NCI-H1417 (cell line): ENCODE measurements around the gene CHURC1.
A peak's percentile ranks its signal among the peaks of the same experiment; 100 is the strongest.

Source experiments
- DNase-seq, 3 experiments: peaks; one replicate each; lab custom pipeline; 2025; lab: John Stamatoyannopoulos, UW

The CHURC1 gene

DNA sequence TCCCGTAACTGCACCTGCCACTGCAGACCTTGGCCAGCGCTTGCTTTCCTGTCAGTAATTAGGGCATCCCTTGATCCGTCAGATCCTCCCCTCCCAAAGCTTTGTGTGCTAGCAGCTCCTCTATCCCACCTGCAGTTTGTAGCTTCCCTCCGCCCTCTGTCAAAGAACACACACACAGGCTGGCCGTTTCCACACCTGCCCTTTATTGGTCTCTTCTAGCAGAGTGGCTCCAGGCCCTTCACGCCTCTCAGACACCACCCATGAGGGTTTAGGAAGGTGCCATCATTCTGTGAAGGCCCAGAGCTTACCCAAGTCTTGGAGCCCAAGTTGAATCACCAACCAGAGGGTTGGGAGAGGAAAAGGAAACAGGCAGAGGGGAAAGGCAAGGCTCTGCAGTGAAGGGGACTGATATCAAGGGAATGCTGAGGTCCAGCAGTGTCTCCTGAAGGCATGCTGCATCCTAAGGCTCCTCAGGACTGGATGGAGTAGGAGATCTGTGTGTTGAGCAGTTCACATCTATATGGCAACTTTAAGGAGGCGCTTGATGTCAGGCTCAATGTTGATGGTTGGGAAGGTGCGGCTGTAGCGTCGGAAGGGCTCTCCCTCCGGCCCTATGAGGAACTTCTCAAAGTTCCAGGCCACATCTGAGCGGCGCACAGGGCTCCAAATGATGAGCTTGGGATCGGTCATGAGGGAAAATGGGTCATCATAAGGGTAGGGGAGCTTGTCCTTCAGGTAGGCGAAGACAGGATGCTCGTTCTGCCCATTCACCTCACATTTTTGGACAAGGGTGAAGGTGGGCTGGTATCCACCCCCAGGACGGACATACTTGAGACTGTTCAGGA, 24.9 kb downstream of the CHURC1 start:
- peak; percentile 49 to 84 (median 53) for DNase-seq

DNA sequence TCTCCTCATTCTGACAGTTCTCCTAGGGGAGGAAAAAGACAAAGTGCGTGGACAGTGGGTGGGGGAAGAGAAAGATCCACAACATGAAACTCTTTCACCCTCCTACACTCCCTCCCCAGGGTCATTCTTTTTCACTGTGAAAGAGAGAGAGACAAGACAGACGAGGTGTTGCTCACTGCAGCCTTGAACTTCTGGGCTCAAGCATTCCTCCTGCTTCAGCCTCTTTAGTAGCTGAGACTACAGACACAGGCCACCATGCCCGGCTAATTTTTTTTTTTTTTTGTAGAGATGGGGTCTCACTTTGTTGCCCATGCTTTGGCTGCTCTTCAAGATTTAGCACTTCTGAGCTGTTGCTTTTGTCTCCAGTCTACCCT, 25.5 kb downstream of the CHURC1 start:
- DNase-seq = no peak

DNA sequence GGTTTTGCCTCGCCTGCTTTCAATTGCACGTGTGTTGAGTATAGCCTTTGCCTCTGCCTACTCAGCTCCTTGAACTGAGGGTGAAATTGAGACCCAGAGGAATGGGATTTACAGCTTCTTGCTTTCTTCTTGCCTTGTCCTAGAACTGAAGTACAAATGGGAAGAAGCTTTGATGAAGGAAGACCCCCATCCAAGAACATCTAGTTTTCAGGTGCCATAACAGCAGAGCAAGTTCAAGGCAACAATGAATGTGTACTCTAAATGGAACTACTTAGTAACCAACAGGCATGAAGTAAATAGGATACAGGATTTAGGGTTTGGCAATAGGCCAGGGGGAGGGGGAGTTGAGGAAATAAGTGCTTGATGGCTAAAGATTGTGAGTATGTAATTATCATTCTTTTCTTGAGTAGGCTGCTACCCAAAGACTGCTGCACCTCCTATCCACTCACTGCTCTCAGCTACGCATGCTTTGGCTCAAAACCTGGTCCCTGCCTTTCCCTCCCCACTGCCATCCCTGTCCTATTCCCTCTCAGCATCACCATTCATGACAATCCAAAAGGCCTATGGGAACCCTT, 26.2 kb downstream of the CHURC1 start:
- no peak for DNase-seq

DNA sequence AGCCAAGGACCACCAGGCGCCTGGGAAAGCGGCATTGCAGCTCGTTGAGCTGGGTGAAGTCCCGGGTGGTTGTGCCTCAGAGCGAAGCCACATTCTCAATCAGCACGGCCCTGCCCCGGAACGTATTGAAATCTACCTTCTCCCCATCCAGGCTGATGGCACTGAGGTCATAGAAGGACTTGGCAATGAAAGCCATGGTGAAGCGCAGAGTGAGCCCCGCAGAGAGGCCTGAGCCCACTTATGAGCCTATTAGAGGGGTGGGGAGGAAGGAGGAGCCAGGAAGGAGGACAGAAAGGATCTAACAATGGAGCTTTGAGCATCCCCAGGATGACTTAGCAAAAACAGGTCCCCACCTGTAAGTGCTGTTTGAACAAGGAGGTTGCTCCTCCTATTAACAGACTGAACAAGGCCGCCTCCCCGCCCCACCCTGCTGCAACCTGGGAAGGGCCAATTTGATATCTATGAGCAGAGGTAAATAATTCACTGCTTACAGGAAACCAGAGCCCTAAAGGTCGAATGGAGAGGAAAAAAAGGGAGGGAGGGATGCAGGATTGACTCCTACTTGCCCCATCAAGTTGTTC, 28.4 kb downstream of the CHURC1 start, which contains the start of gene GPX2:
GPX2 (minus strand) TSS at position 215 of the 581 bp plus-strand sequence; CDS start at position 196, 19 bp downstream.
- peak; percentile 75 to 91 (median 90) for DNase-seq

DNA sequence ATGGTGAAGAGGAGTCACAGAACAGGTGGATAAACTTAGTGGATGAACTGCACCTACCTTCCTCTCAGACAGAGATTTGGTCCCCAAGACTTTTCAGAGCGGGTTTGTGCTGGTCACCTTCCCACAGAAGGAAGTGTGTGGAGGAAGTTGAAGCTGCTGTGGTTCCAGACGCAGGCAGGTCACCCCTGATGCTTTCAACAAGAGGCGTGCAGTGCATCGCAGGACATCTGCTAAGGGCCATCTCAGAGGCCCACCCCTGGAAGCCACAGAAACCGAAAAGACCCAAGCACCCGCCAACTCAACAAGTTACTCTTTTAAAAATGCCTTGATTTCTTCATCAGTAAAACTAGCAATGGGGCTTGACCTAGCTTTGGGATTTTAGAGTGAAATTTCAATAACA, 29.3 kb downstream of the CHURC1 start:
- DNase-seq = no peak

DNA sequence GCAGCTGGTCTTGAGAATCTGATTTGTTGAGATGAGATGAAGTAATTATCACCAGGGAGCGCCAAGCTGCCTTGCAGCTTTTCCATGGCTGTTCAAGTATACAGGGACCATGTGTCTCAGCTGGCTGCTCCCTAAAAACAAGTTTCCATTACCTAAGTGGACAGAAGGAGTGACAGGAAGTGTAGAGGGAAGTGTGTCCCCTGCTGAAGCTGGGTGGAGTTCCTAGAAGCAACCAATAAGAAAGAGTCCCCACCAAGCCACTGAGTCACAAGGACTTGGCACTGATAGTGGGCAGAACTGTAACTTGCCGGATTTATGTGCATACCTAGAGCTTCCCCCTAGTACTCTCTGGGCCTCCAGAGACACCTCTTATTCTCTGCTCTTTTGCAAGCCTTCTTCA, 29.8 kb downstream of the CHURC1 start:
- no peak for DNase-seq

DNA sequence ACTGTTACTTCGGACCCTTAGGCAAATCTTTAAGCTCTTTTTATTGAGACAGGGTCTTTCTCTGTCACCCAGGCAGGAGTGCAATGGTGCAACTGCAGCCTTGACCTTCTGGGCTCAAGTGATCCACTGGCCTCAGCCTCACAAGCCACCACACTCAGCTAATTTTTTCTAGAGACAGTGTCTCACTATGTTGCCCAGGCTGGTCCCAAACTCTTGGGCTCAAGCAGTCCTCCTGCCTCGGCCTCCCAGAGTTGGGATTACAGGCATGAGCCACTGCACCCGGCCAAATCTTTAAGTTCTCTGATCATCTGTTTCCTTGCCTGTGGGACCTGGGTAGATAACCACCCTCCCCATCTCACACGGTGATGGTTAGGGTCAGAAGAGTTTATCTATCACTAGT, 30.6 kb downstream of the CHURC1 start:
- DNase-seq = no peak

DNA sequence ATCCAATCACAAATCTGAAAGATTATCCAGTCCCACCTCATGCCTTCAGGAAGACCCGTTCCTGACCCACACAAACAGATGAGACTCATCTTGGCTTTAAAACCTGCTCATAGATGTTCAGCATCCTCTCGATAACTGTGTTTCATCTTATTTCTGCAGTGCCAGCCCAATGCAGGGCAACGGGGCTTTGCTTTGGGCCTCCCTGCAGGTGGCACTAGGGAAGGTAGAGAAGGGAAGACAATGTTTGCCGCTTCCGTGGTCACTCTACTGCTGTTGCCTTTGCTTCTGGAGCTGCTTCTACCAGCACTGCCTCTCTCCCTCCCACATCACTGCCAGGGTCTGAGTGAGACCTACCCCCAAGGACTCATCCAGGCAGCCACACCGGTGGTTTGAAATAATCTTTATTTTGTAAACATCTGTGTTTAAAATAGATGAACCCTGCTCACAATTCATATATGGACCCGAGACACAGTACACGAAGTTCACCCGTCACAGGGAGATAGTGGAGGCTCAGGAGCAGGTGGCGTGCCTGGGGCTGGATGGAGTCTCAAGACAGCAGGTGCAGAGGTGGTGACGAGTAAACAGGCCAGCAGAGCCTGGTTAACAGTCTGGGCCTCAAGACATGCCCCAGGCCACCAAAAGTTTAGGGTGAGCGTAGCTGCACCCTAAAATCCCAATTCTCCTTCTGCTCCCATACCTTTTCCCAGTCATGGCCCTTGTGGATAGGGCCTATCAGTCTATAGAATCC, 31.4 kb downstream of the CHURC1 start:
- no peak for DNase-seq

DNA sequence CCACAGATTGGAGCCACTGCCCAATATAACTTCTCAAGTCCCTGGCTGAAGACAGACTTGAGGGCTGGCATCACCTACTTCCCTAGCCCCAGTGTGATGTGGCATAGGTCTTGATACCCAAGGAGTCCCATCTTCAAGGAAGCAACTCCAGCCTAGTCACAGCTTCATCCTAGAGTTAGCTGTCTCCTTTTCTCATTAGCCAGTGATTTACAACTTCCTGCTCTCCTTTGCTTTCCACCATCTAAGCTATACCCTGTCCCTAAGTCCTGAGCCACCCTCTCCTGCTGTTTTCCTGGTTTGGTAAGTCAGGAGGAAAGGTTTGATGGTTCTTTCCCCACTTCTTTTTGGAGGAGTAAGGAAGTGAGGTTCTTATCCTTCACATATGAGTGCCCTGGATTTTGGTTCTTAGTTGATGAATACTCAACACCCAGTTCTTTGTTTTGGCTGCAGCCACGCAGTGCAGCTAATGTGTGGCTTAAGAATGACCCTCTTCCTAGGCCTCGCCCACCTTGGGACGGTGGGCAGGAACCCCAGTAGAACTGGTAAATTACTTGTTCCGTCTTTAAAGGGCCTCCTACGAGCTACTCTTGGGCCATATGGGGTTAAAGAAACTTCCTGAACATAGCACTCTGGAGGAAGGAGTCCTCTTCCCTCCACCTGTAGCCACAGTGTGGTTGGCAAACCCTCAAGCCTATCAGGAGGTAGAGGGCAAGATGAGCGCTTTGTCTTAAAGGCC, 32.2 kb downstream of the CHURC1 start:
- no peak for DNase-seq

DNA sequence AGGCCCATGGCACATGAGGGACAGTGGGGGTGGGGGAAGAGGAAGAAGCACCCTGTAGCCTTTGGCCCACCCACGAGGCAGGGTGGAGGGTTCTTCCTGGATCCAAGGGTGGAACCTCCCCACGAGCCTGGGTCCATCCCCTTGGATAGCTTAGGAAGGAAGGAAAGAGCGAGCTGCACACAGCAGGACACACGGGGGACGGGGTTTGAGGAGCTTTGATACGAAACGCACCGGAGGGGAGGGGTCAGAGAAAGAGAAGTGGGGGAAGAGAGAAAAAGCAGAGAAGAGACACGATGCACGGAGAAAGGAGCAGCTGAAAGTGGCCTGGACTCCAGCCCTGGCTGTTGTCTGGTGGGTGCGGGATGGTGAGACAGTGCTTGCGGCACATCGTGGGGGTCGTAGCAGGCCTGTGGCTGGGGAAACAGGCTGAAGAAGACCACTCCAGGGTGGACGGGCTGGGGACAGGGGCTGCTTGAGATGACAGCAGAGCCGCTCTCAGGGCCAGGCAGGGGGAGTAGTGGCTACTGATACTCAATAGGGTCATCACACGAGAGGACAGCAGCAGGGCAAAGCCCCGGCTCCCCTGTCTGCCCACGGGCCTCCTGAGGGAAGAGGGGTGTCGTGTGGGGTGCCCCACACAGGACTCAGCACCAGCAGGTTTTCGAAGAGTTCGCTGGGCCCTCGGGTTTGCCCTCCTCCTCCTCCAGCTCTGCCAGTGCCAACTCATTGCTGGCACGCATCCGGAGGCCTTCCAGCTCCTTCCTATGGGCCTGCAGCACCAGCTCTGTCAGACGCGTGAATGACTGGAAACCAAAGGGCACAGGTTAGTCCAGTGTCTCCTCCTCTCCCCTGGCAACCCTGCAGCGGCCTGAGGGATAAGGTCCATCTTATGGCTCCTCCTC, 33.7 kb downstream of the CHURC1 start:
- no peak for DNase-seq

DNA sequence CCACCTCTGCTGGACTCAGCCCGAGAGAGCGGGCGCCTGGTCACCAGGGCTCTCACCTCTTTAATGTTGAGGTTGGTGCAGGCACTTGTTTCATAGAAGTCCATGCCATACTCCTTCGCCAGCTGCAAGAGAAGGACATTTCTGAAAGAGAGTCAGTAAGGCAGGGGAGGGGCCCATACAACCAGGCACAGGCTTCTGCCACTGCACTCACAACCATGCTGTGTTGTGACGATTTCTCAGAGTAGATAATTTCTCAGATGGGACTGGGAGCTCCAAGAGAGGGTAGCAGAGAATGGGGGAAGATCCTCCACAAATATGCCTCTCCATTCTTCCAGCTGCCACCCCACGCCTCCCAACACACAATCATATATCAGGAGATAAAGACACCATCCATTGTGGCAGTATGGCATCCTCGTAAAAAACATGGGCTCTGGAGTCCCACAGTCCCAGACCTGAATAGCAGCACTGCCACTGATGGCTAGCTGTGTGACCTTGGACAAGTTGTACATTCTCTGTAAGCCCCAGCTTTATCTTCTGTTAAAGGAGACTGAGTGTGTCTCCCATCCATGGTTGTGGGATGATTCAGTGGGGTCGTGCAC, 34.5 kb downstream of the CHURC1 start:
- DNase-seq = no peak

DNA sequence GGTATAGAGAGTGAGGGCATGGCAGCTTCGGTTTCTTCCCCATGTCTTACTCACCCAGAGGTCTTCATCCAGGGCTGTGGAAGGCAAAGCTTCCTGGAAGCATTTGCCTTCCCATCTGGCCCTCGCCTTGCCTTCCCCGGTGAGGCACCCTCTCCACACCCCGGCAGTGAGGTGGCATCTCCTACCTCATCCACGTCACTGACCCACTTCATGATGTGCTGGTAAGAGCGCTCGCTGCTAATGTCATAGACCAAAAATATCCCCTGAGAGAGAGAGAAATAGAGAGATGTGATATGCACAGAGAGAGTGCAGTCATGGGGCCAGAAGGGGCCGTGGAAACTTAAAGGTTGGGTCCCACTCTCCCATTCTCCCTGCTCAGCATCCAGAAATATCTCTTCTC, 36.6 kb downstream of the CHURC1 start:
- no peak for DNase-seq

DNA sequence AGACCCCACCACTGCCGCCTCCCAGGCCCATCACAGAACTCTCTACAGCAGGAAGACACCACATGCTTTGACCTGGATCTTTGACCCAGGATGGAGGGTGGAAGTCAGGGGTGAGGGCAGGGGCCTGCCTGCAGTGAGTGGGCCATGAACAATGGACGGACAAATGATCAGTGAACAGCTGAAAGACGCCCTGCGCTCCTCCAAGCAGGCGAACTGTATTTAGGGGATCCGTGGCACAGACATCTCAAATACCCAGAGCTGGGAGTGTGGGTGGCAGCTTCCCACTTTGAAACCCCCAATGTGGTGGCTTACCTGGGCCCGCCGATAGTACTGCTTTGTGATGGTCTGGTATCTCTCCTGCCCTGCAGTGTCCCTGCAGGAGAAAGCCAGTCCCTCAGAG, 37.0 kb downstream of the CHURC1 start:
- no peak for DNase-seq

DNA sequence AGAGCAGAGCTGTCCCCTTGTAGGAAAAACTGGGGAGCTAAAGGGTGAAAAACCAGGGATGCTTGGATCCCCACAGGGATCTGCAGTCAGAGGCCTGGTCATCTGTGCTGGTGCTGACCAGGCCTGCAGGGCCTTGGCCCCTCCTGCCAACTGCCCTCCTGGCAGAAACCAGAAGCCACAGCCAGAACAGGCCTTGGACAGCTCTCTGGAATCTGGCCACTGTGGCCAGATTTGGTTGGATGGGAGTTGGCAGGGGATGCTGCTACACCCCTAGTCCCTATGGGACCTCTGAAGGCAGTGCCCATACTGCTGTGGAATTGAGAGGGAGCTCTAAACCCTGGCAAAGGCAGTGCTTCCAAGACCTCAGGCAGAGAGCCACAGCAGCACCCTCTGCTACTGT, 37.5 kb downstream of the CHURC1 start:
- DNase-seq = no peak

DNA sequence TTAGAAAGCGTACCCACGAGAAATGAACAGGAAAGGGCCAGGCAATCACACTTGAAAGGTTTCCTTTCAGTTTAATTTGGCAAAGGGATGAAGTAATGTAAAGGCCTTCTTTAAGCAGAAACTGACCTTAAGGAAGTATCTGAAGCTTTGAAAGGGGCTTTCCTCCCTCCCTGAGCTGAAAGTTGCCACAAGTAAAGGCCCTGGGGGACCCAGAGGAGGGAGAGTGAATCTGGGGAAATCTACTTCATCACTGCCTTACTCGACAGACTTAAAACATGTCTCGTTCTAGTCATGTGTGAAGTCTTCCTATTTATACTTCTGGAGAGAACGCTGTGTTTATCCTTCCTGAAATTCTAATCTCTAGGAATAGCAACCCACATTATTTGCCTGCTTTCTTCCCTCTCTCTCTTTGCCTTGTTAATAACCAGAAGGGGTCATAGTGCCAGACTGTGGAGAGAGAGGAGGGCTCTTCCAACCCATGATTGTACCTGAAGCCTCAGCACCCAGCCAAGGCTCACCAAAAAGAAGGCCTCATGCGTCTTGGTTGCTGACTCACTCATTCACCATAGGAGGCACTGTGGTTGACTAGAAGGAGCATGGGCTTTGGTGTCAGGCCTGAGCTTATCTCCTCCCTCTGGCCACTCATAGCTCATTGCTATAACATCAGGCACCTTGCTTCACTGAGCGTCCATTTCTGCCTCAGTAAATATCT, 38.5 kb downstream of the CHURC1 start:
- DNase-seq = no peak

DNA sequence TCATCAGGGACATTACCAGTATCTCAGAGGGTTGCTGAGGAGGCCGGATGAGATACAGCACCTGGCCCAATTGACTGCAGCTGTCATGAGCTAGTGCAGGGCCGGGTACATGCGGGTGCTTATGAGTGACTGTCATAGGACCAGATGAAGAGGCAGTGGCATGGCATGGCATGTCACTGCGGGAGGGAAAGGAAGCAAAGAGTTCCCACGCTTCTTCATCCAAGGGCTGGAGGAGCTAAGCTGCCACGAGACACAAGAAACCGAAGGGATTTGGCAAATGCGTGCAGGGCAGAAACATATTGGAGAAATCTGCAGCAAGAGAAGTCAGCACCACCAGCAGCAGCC, 39.0 kb downstream of the CHURC1 start:
- no peak for DNase-seq

DNA sequence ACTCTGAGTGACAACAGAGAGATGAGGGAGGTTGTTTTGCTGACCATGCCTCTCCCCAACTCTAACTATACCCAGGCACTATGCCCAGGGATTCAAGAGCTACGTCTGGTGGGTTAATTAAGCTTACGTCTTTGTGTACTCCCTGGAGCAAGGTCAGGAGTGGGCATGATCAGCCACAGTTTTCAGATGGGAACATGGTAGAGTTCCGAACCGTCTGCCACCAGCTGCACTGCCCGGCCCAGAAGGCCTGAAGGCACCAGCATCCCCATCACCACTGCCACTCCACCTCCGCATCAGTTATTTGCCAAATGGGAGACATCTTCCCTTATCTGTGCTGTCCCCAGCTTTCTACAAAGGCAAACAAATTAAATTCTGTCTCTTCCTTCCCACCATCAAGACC, 39.4 kb downstream of the CHURC1 start:
- no peak for DNase-seq

DNA sequence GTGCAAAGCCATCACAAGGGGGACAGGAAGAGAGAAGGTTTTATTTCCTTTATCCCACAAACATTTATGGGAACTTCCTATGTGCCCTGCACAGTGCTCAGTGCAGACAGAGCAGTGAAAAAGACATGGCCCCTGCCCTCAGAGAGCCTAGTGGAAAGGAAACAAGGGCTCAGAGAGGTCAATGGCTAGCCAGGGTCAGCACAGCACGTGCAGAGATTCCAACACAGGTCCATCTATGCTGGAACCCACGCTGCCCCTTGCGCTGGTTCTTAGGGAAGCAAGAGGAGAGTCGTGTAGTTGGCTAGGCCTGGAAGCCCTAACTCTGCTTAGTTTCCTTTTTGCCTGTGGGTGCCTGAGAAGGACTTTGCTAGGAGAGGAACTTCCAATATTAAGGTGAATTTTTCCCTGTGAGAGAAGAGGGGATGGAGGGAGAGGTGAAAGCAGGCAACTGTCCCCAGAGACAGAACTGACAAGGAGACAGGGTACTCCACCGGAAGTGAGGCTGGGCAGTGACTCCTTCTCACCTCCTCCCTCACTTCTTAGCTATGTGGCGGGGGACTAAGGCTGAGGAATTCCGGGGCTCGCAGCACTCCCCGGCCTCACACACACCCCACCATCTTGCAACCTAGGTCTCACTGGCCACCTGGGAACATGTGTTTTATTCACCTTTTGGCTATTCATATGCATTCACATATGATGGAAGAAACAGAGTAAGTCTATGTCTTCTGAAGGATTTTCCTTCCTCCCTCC, 40.4 kb downstream of the CHURC1 start:
- no peak for DNase-seq

DNA sequence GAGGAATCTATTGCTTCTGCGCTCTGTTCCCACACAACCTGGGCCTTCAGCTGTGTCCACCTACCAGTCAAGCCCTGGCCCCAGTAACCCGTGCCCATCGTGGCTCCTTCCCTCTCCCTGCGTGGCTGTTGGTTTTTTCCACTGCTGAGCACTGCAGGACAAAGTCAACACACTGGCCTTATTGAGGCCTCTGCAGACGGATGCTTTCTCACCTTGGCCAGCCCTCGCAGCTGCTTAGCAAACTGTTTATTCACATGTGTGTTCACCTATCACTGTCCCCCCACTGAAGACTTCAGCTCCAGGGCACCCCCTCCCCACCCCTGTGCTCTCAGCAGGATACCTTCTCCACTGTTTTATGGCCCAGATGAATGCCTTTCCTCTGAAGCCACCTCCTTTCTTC, 41.0 kb downstream of the CHURC1 start:
- DNase-seq = peak in 1 of 3 experiments; percentile 35
